Activated naive CD8-positive, alpha-beta T cell treated with anti-CD3 and anti-CD28 coated beads, Interleukin-2, amount 10 ng/mL, durations not matched to agents 7 days and 5 days (primary cell): Measurements from ENCODE around the gene AMIGO3. TPM values are rescaled to one million over a fixed set of nuclear protein-coding genes. Genes with fewer than 3 reads are reported as not detected.
"Not testable (repeated sequence)": the region's sequence is repeated elsewhere in the genome, so short reads cannot be mapped to it uniquely, and the experiment has no call there.

Experiments used
- ATAC-seq: fragments of 150-1000 bp; cut with Tn5 transposase; one replicate; pipeline ENCODE4 v1.10.0; 2021; ENCODE audit warnings: low read depth, moderate library complexity
- POLR2A ChIA-PET: fragments of 350-600 bp; sonication (Branson Sonifier 250); formaldehyde crosslinking; loops from one replicate; lab custom pipeline; 2021; ENCODE audit warnings: antibody characterized with exemption; lab: Charles Lee
- DNase-seq: peaks from one replicate; pipeline ENCODE4 v3.0.0; 2021
- H3K27ac Mint-ChIP-seq: one replicate; pipeline ENCODE4 v1.8.0; 2022; ENCODE audit warnings: mild to moderate bottlenecking, mixed read lengths
- H3K27me3 Mint-ChIP-seq: one replicate; pipeline ENCODE4 v1.8.0; 2022; ENCODE audit warnings: mild to moderate bottlenecking, moderate library complexity, mixed read lengths
- H3K36me3 Mint-ChIP-seq: one replicate; pipeline ENCODE4 v1.8.0; 2021; ENCODE audit warnings: mild to moderate bottlenecking, mixed read lengths
- H3K4me1 Mint-ChIP-seq: one replicate; pipeline ENCODE4 v1.8.0; 2021; ENCODE audit warnings: mixed read lengths
- H3K4me3 Mint-ChIP-seq: one replicate; pipeline ENCODE4 v1.8.0; 2022; ENCODE audit warnings: mild to moderate bottlenecking, moderate library complexity, mixed read lengths
- H3K9me3 Mint-ChIP-seq: one replicate; pipeline ENCODE4 v1.8.0; 2021; ENCODE audit warnings: mixed read lengths
- total RNA-seq, 2 experiments: library from RNA; stranded (reverse); gene quantifications; one replicate each; pipeline ENCODE4 v1.2.3, GENCODE V29; 2021

AMIGO3 gene
- 1 to 10 TPM in 1 of 2 experiments, under 1 TPM in 1; 0.61 to 2.0 TPM for total RNA-seq

- DNase-seq: peak; percentile 92
- H3K27ac Mint-ChIP-seq: peak within 1 kb of the TSS; percentile 68
- POLR2A ChIA-PET: interaction anchor here (0.6 to 1.6 kb wide), 10 partner anchors 8 to 1003 kb away, joined by 3 to 5 read pairs (median 4); partner anchors contain the start of genes INKA1 and UBA7
- H3K36me3 Mint-ChIP-seq: peaks cover 5% of the 10 kb centered on the region
- no peaks in the 10 kb centered on the region for H3K9me3 Mint-ChIP-seq
- H3K4me3 Mint-ChIP-seq: peak within 1 kb of the TSS; percentile 89
- H3K27me3 Mint-ChIP-seq: no peaks in the 10 kb centered on the region
- peaks cover 18% of the 10 kb centered on the region for H3K4me1 Mint-ChIP-seq
- peak; percentile 77 for ATAC-seq
These were observed at the start of gene AMIGO3 for GRCh38 chr3:49719214-49719884. Gene AMIGO3 (minus strand): TSS chr3:49719684. CDS start chr3:49719465, 219 bp downstream.

GRCh38 chr3:49763981-49764380 lies 44.5 kb upstream of the AMIGO3 start:
- DNase-seq: no peak
- H3K4me1 Mint-ChIP-seq: no peaks in the 10 kb centered on the region
- H3K27me3 Mint-ChIP-seq: no peaks in the 10 kb centered on the region
- H3K9me3 Mint-ChIP-seq: no peaks in the 10 kb centered on the region
- no peak overlapping the region for H3K4me3 Mint-ChIP-seq
- ATAC-seq: no peak
- POLR2A ChIA-PET: interaction anchor here (0.6 kb wide), 1 partner anchor 67 kb away, joined by 5 read pairs; no protein-coding TSS in a partner anchor
- H3K27ac Mint-ChIP-seq: no peak overlapping the region
- H3K36me3 Mint-ChIP-seq: peaks cover 6% of the 10 kb centered on the region

- DNase-seq (no peak), ATAC-seq (no peak)
- Mint-ChIP-seq H3K27me3 (no peaks in the 10 kb centered on the region), H3K4me3 (no peak overlapping the region), H3K4me1 (peaks cover 1% of the 10 kb centered on the region), H3K27ac (no peak overlapping the region), H3K9me3 (no peaks in the 10 kb centered on the region), H3K36me3 (peaks cover 8% of the 10 kb centered on the region)
- POLR2A ChIA-PET: no interaction called here
These were observed 42.2 kb upstream of the AMIGO3 start for GRCh38 chr3:49761661-49762060.

GRCh38 chr3:49759226-49759625 lies 39.7 kb upstream of the AMIGO3 start:
- Mint-ChIP-seq H3K27ac (no peak overlapping the region), H3K4me3 (no peak overlapping the region), H3K36me3 (peaks cover 7% of the 10 kb centered on the region), H3K4me1 (peaks cover 1% of the 10 kb centered on the region), H3K9me3 (no peaks in the 10 kb centered on the region), H3K27me3 (no peaks in the 10 kb centered on the region)
- no peak for DNase-seq
- ATAC-seq: no peak
- POLR2A ChIA-PET: no interaction called here

- H3K27ac Mint-ChIP-seq: no peak overlapping the region
- POLR2A ChIA-PET: no interaction called here
- DNase-seq (no peak), ATAC-seq (no peak)
- H3K9me3 Mint-ChIP-seq: no peaks in the 10 kb centered on the region
- no peaks in the 10 kb centered on the region for H3K27me3 Mint-ChIP-seq
- H3K4me1 Mint-ChIP-seq: peaks cover 1% of the 10 kb centered on the region
- peaks cover 5% of the 10 kb centered on the region for H3K36me3 Mint-ChIP-seq
- H3K4me3 Mint-ChIP-seq: no peak overlapping the region
These were observed 37.7 kb upstream of the AMIGO3 start for GRCh38 chr3:49757197-49757596.

- ATAC-seq (no peak), DNase-seq (no peak)
- Mint-ChIP-seq H3K4me1 (peaks cover 1% of the 10 kb centered on the region), H3K9me3 (no peaks in the 10 kb centered on the region), H3K27me3 (no peaks in the 10 kb centered on the region), H3K36me3 (peaks cover 5% of the 10 kb centered on the region), H3K27ac (no peak overlapping the region), H3K4me3 (no peak overlapping the region)
- POLR2A ChIA-PET: interaction anchor here (0.6 kb wide), 1 partner anchor 95 kb away, joined by 4 read pairs; no protein-coding TSS in a partner anchor
These were observed 36.6 kb upstream of the AMIGO3 start for GRCh38 chr3:49756036-49756435.

- Mint-ChIP-seq H3K4me3 (no peak overlapping the region), H3K4me1 (peaks cover 1% of the 10 kb centered on the region), H3K36me3 (peaks cover 5% of the 10 kb centered on the region), H3K27ac (no peak overlapping the region), H3K9me3 (no peaks in the 10 kb centered on the region), H3K27me3 (no peaks in the 10 kb centered on the region)
- DNase-seq: no peak
- no peak for ATAC-seq
- POLR2A ChIA-PET: no interaction called here
These were observed 35.1 kb upstream of the AMIGO3 start for GRCh38 chr3:49754536-49754935.

- Mint-ChIP-seq H3K27me3 (no peaks in the 10 kb centered on the region), H3K4me1 (no peaks in the 10 kb centered on the region), H3K36me3 (peaks cover 6% of the 10 kb centered on the region), H3K27ac (no peak overlapping the region), H3K9me3 (no peaks in the 10 kb centered on the region), H3K4me3 (no peak overlapping the region)
- POLR2A ChIA-PET: no interaction called here
- ATAC-seq (no peak), DNase-seq (no peak)
These were observed 32.0 kb upstream of the AMIGO3 start for GRCh38 chr3:49751501-49751900.

GRCh38 chr3:49750056-49750455 lies 30.6 kb upstream of the AMIGO3 start:
- peaks cover 6% of the 10 kb centered on the region for H3K36me3 Mint-ChIP-seq
- H3K4me1 Mint-ChIP-seq: no peaks in the 10 kb centered on the region
- no peaks in the 10 kb centered on the region for H3K9me3 Mint-ChIP-seq
- DNase-seq: no peak
- POLR2A ChIA-PET: no interaction called here
- H3K27me3 Mint-ChIP-seq: no peaks in the 10 kb centered on the region
- no peak for ATAC-seq
- H3K27ac Mint-ChIP-seq: no peak overlapping the region
- no peak overlapping the region for H3K4me3 Mint-ChIP-seq

GRCh38 chr3:49748874-49749273 lies 29.4 kb upstream of the AMIGO3 start:
- H3K27ac Mint-ChIP-seq, H3K4me3 Mint-ChIP-seq: not testable (repeated sequence)

GRCh38 chr3:49747792-49748480 lies 28.5 kb upstream of the AMIGO3 start:
- no peak for DNase-seq
- POLR2A ChIA-PET: no interaction called here
- no peaks in the 10 kb centered on the region for H3K27me3 Mint-ChIP-seq
- H3K27ac Mint-ChIP-seq: no peak overlapping the region
- peaks cover 7% of the 10 kb centered on the region for H3K36me3 Mint-ChIP-seq
- no peak for ATAC-seq
- no peaks in the 10 kb centered on the region for H3K9me3 Mint-ChIP-seq
- H3K4me1 Mint-ChIP-seq: no peaks in the 10 kb centered on the region
- no peak overlapping the region for H3K4me3 Mint-ChIP-seq

More at GRCh38 chr3:49748874-49749273, 29.4 kb upstream of the AMIGO3 start:
- H3K27me3 Mint-ChIP-seq, ATAC-seq, DNase-seq, H3K36me3 Mint-ChIP-seq, POLR2A ChIA-PET, H3K9me3 Mint-ChIP-seq, H3K4me1 Mint-ChIP-seq: not testable (repeated sequence)

- POLR2A ChIA-PET: interaction anchor here (0.7 kb wide), 1 partner anchor 376 kb away, joined by 3 read pairs; no protein-coding TSS in a partner anchor
- no peaks in the 10 kb centered on the region for H3K27me3 Mint-ChIP-seq
- no peaks in the 10 kb centered on the region for H3K9me3 Mint-ChIP-seq
- H3K4me1 Mint-ChIP-seq: no peaks in the 10 kb centered on the region
- no peak for DNase-seq
- no peak overlapping the region for H3K27ac Mint-ChIP-seq
- H3K4me3 Mint-ChIP-seq: no peak overlapping the region
- no peak for ATAC-seq
- H3K36me3 Mint-ChIP-seq: peaks cover 7% of the 10 kb centered on the region
These were observed 26.5 kb upstream of the AMIGO3 start for GRCh38 chr3:49745986-49746385.

GRCh38 chr3:49740427-49740826 lies 20.9 kb upstream of the AMIGO3 start:
- Mint-ChIP-seq H3K4me1 (peaks cover 3% of the 10 kb centered on the region), H3K4me3 (no peak overlapping the region), H3K9me3 (no peaks in the 10 kb centered on the region), H3K36me3 (peaks cover 21% of the 10 kb centered on the region), H3K27ac (no peak overlapping the region), H3K27me3 (no peaks in the 10 kb centered on the region)
- POLR2A ChIA-PET: interaction anchor here (0.6 kb wide), 1 partner anchor 16 kb away, joined by 3 read pairs; the partner anchor contains the start of gene GMPPB
- no peak for DNase-seq
- ATAC-seq: no peak
